H1 (cell line): ENCODE measurements around the gene RHBDF2. TPM values are rescaled to one million over a fixed set of nuclear protein-coding genes. Genes with fewer than 3 reads are reported as not detected.

Experiments used
- CTCF ChIA-PET: fragments of 300-600 bp; sonication (Branson Sonifier 250); formaldehyde crosslinking; loops from one replicate; lab custom pipeline; 2021; ENCODE audit not compliant: partially characterized antibody; lab: Charles Lee
- POLR2A ChIA-PET: fragments of 300-600 bp; sonication (Branson Sonifier 250); formaldehyde crosslinking; loops from one replicate; lab custom pipeline; 2021; ENCODE audit warnings: inconsistent platforms; ENCODE audit not compliant: partially characterized antibody; lab: Charles Lee
- DNase-seq, 2 experiments: peaks; one replicate each; pipeline versions ENCODE4 v3.0.0 to v3.0.0-alpha.2; 2010 to 2022; ENCODE audit warnings: low spot score in 2 of 2, low read depth in 1 of 2, mixed read lengths in 1 of 2
- FAIRE-seq: peaks from 2 replicates; lab custom pipeline; 2011; peaks lifted over from hg19 to GRCh38; lab: Jason Lieb, UNC
- H2AFZ ChIP-seq: 2 replicates; pipeline ENCODE4 v1.8.1; 2012; ENCODE audit warnings: low read length, inconsistent platforms
- H2AK5ac ChIP-seq: 2 replicates; pipeline ENCODE4 v1.6.1; 2013; ENCODE audit warnings: low read depth, low read length
- H2BK120ac ChIP-seq: replicated peaks from 2 replicates; pipeline ENCODE3; 2013; ENCODE audit warnings: low read depth, low read length, inconsistent platforms
- H2BK12ac ChIP-seq: 2 replicates; pipeline ENCODE4 v1.6.1; 2013; ENCODE audit warnings: low read depth, low read length
- H2BK15ac ChIP-seq: 2 replicates; pipeline ENCODE4 v1.6.1; 2013; ENCODE audit warnings: low read length
- H2BK20ac ChIP-seq: 2 replicates; pipeline ENCODE4 v1.6.1; 2013; ENCODE audit warnings: low read length
- H2BK5ac ChIP-seq: 2 replicates; pipeline ENCODE4 v1.6.1; 2013; ENCODE audit warnings: low read depth, low read length
- H3K14ac ChIP-seq: 2 replicates; pipeline ENCODE4 v1.6.1; 2013; ENCODE audit warnings: inconsistent platforms; ENCODE audit not compliant: insufficient read length
- H3K18ac ChIP-seq: 2 replicates; pipeline ENCODE4 v1.6.1; 2013; ENCODE audit warnings: low read length; ENCODE audit errors: extremely low read depth
- H3K23ac ChIP-seq: 2 replicates; pipeline ENCODE4 v1.6.1; 2013; ENCODE audit warnings: inconsistent platforms; ENCODE audit not compliant: insufficient read length
- H3K23me2 ChIP-seq: 2 replicates; pipeline ENCODE4 v1.6.1; 2013; ENCODE audit warnings: low read depth, low read length
- H3K27ac ChIP-seq: 2 replicates; pipeline ENCODE4 v1.6.1; 2011; ENCODE audit warnings: low read depth, low read length, inconsistent platforms
- H3K27me3 ChIP-seq, 4 experiments: replicated peaks in 1 of 4; 1 replicate in 1 of 4; 2 replicates in 3 of 4; pipeline versions ENCODE4 v1.6.1 to v1.8.1; 2011 to 2013; ENCODE audit warnings: low read length in 3 of 4, mild to moderate bottlenecking in 3 of 4, inconsistent platforms in 2 of 4, mixed read lengths in 2 of 4, moderate library complexity in 1 of 4; ENCODE audit not compliant: control insufficient read depth in 3 of 4, insufficient read depth in 3 of 4; ENCODE audit errors: extremely low read depth in 1 of 4
- H3K36me3 ChIP-seq, 4 experiments: 2 replicates each; pipeline versions ENCODE4 v1.6.1 to v1.8.1; 2011 to 2013; ENCODE audit warnings: mild to moderate bottlenecking in 4 of 4, low read length in 3 of 4, moderate library complexity in 2 of 4, control low read depth in 1 of 4, inconsistent platforms in 1 of 4; ENCODE audit not compliant: insufficient read depth in 4 of 4, control insufficient read depth in 2 of 4
- H3K4ac ChIP-seq: replicated peaks from 2 replicates; pipeline ENCODE3; 2013; ENCODE audit warnings: low read length, low read depth, mixed read lengths, inconsistent platforms; ENCODE audit not compliant: insufficient read length
- H3K4me1 ChIP-seq, 4 experiments: replicated peaks in 1 of 4; 1 replicate in 1 of 4; 2 replicates in 3 of 4; pipeline versions ENCODE4 v1.6.1 to v1.8.1; 2011 to 2013; ENCODE audit warnings: low read length in 3 of 4, inconsistent platforms in 2 of 4, mixed read lengths in 1 of 4; ENCODE audit not compliant: insufficient read depth in 4 of 4, control insufficient read depth in 3 of 4
- H3K4me2 ChIP-seq, 2 experiments: 2 replicates each; pipeline versions ENCODE4 v1.6.1 to v1.8.1; 2011 to 2013; ENCODE audit warnings: low read depth in 2 of 2, low read length in 2 of 2, control low read depth in 1 of 2, inconsistent platforms in 1 of 2, mild to moderate bottlenecking in 1 of 2; ENCODE audit not compliant: insufficient read depth in 1 of 2
- H3K4me3 ChIP-seq, 4 experiments: fragments of 200-600, 300-600 bp in 1 of 4; sonication (generic), shearing (Covaris generic), sonication (Bioruptor Twin) in 1 of 4; 2 replicates each; pipeline versions ENCODE4 v1.5.1 to v1.8.1; 2011 to 2016; ENCODE audit warnings: low read length in 4 of 4, low read depth in 3 of 4, control low read depth in 2 of 4, inconsistent platforms in 2 of 4, mild to moderate bottlenecking in 2 of 4, mixed read lengths in 1 of 4, moderate library complexity in 1 of 4; ENCODE audit not compliant: insufficient read depth in 2 of 4; ENCODE audit errors: extremely low read depth in 1 of 4
- H3K56ac ChIP-seq: replicated peaks from 2 replicates; pipeline ENCODE3; 2013; ENCODE audit warnings: low read depth, mild to moderate bottlenecking, mixed read lengths, low read length, inconsistent platforms; ENCODE audit not compliant: insufficient read length
- H3K79me1 ChIP-seq: 2 replicates; pipeline ENCODE4 v1.6.1; 2013; ENCODE audit warnings: low read depth, low read length, control low read depth
- H3K79me2 ChIP-seq, 2 experiments: 2 replicates each; pipeline versions ENCODE4 v1.6.1 to v1.8.1; 2012 to 2013; ENCODE audit warnings: low read length in 2 of 2, mild to moderate bottlenecking in 2 of 2, inconsistent platforms in 1 of 2; ENCODE audit not compliant: insufficient read depth in 2 of 2, control insufficient read depth in 1 of 2
- H3K9ac ChIP-seq, 4 experiments: replicated peaks in 1 of 4; 1 replicate in 1 of 4; 2 replicates in 3 of 4; pipeline versions ENCODE4 v1.6.1 to v1.8.1; 2011 to 2013; ENCODE audit warnings: low read depth in 3 of 4, low read length in 3 of 4, control low read depth in 2 of 4, mild to moderate bottlenecking in 2 of 4, moderate library complexity in 2 of 4, inconsistent platforms in 1 of 4; ENCODE audit errors: extremely low read depth in 1 of 4
- H3K9me3 ChIP-seq, 2 experiments: 2 replicates each; pipeline versions ENCODE4 v1.6.1 to v1.8.1; 2012 to 2013; ENCODE audit warnings: mild to moderate bottlenecking in 2 of 2, moderate library complexity in 2 of 2, control low read depth in 1 of 2, inconsistent platforms in 1 of 2, low read depth in 1 of 2, low read length in 1 of 2, mixed read lengths in 1 of 2; ENCODE audit not compliant: insufficient read depth in 2 of 2
- H4K20me1 ChIP-seq, 2 experiments: replicated peaks in 1 of 2; 2 replicates each; pipeline versions ENCODE3 to v1.8.1; 2011 to 2013; ENCODE audit warnings: inconsistent platforms in 2 of 2, low read length in 2 of 2, mild to moderate bottlenecking in 1 of 2; ENCODE audit not compliant: insufficient read depth in 2 of 2, control insufficient read depth in 1 of 2
- H4K5ac ChIP-seq: 2 replicates; pipeline ENCODE4 v1.6.1; 2013; ENCODE audit warnings: low read length, low read depth, mixed read lengths, inconsistent platforms; ENCODE audit not compliant: insufficient read length
- H4K8ac ChIP-seq: 2 replicates; pipeline ENCODE4 v1.8.0; 2013; ENCODE audit warnings: mild to moderate bottlenecking, moderate library complexity, low read length, inconsistent platforms; ENCODE audit not compliant: insufficient read depth; ENCODE audit errors: extremely low read depth
- H4K91ac ChIP-seq: replicated peaks from 2 replicates; pipeline ENCODE3; 2013; ENCODE audit warnings: low read length, mixed read lengths, inconsistent platforms; ENCODE audit not compliant: insufficient read length
- BACH1 ChIP-seq: IDR thresholded peaks from 2 replicates; pipeline ENCODE4 v1.6.1; 2012; ENCODE audit warnings: low read length, improper control_type of control experiment
- CHD2 ChIP-seq: IDR thresholded peaks from 2 replicates; pipeline ENCODE4 v1.6.1; 2012; ENCODE audit warnings: low read length, improper control_type of control experiment
- CTBP2 ChIP-seq: IDR thresholded peaks from 2 replicates; pipeline ENCODE4 v1.7.0; 2011; ENCODE audit warnings: borderline replicate concordance, mild to moderate bottlenecking, moderate library complexity, mixed read lengths, low read length; ENCODE audit not compliant: insufficient read depth, insufficient read length
- EGR1 ChIP-seq: IDR thresholded peaks from 2 replicates; pipeline ENCODE4 v1.6.1; 2011; ENCODE audit warnings: low read depth, low read length, borderline replicate concordance
- FOSL1 ChIP-seq: IDR thresholded peaks from 2 replicates; pipeline ENCODE4 v1.6.1; 2011; ENCODE audit warnings: mild to moderate bottlenecking, low read depth, low read length, moderate library complexity; ENCODE audit not compliant: insufficient read depth
- PHF8 ChIP-seq: fragments of 200-600 bp; sonication (generic); conservative IDR thresholded peaks from 2 replicates; pipeline ENCODE4 v1.7.1; 2012; ENCODE audit warnings: low read depth, mild to moderate bottlenecking, inconsistent platforms, low read length, moderate library complexity
- POU5F1 ChIP-seq: IDR thresholded peaks from 2 replicates; pipeline ENCODE4 v1.6.1; 2011; ENCODE audit warnings: low read depth, mild to moderate bottlenecking, low read length, moderate library complexity
- SIX5 ChIP-seq: IDR thresholded peaks from 2 replicates; pipeline ENCODE4 v1.6.1; 2011; ENCODE audit warnings: mild to moderate bottlenecking, low read depth, low read length
- SP1 ChIP-seq: IDR thresholded peaks from 2 replicates; pipeline ENCODE4 v1.6.1; 2011; ENCODE audit warnings: low read depth, low read length
- TCF12 ChIP-seq: IDR thresholded peaks from 2 replicates; pipeline ENCODE4 v1.6.1; 2011; ENCODE audit warnings: low read depth, mild to moderate bottlenecking, low read length
- ZNF274 ChIP-seq: IDR thresholded peaks from 2 replicates; pipeline ENCODE4 v1.7.0; 2012; ENCODE audit warnings: low read length, borderline replicate concordance; ENCODE audit errors: extremely low read depth
- WGBS, 2 experiments: shearing (Covaris generic) in 1 of 2; methylation state at CpG; one replicate each; pipeline versions ENCODE4 v1.1.6 to v1.1.7; 2013 to 2015; ENCODE audit warnings: low lambda C conversion rate in 2 of 2, mixed read lengths in 2 of 2, inconsistent platforms in 1 of 2, low coverage in 1 of 2, missing lambda C conversion rate in 1 of 2; ENCODE audit not compliant: insufficient replicate concordance in 2 of 2, insufficient coverage in 1 of 2, insufficient read length in 1 of 2; ENCODE audit errors: extremely low coverage in 1 of 2, missing lambda C conversion rate in 1 of 2; 5-methylcytosine and 5-hydroxymethylcytosine counted together
- polyA plus RNA-seq, 7 experiments: library from polyadenylated mRNA; depleted of rRNA in 3 of 7; stranded (reverse) in 5 of 7; unstranded in 2 of 7; fragments of >200 nt in 5 of 7; fragments of 200-250 nt in 2 of 7; gene quantifications; 1 replicate in 5 of 7; 2 replicates in 1 of 7; 4 replicates in 1 of 7; pipeline versions ENCODE4 v1.2.1 to v1.2.3, GENCODE V29; 2011 to 2013; ENCODE audit warnings: missing spikeins in 2 of 7, mixed read lengths in 2 of 7
- total RNA-seq: library from RNA; stranded (reverse); fragmentation: NEBNext Ultra II Directional; extraction: Animal tissue kit (Norgen Biotek cat#: 25700); gene quantifications from 2 replicates; pipeline ENCODE4 v1.2.1, GENCODE V29; 2021
- TF ChIP-seq, protein P1 (sequence below): IDR thresholded peaks from 2 replicates; pipeline ENCODE4 v1.6.1; 2012; ENCODE audit warnings: inconsistent platforms

Gene RHBDF2
- total and polyA plus RNA-seq, 2 of the 8 experiments (the other 6 are each of a cell fraction or from before 2014, with no cell fraction given), result 21.2 to 25.9 TPM

DNA sequence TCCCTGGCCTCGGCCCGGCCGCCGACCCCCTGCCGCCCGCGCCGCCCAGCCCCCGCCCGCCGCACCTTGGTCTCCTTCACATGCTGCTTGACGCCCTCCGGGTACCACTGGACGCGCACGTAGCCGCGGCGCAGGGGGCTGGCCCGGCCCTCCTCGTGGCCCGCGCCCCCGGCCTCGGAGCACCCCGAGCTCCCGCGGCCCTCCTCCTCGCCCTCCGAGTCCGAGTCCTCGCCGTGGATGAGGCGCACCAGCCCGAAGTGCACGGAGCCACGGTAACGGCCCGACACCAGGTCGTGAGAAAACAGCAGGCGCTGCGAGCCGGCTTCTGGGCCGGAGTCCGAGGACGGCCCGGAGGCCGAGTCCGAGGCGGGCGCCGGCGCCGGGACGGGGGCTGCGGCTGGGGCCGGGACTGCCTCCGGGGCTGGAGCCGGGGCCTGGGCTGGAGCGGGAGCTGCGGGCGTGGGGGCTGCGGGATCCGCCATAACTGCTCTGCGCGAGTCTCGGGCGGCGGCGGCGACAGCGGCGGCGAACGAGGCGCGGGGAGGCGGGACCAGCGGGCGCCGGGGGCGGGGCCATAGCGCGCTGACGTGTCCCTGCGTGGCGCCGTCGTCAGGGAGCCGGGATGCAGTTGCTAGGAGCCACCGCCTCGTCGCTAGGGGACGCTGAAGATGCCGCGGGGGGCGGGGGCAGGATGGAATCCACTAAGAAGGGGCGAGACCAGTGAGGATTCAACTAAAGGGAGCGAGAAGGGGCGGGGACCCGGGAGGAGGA, 48.4 kb downstream of the RHBDF2 start, which contains the start of gene UBE2O:
TSS of gene UBE2O (minus strand) at position 493 of the 771 bp plus-strand sequence. CDS start at position 482, 11 bp downstream.
- Histone ChIP-seq H3K4me2 (peak within 1 kb of the TSS; percentile 76 to 81), H3K14ac (no peak within 1 kb of the TSS), H3K4ac (no peak within 1 kb of the TSS), H2BK5ac (no peak within 1 kb of the TSS), H3K23me2 (peaks cover 3% of the 10 kb centered on the region; the same call in 1 of the 2 replicates), H3K27ac (0 out of 2 replicates have a peak within 1 kb of the TSS, but pooled peaks have one; percentile 0), H2BK20ac (no peak within 1 kb of the TSS), H3K79me2 (peaks cover 43 to 46% of the 10 kb centered on the region in 2 experiments), H4K20me1 (peaks cover 18 to 20% of the 10 kb centered on the region in 2 experiments), H2AK5ac (no peak within 1 kb of the TSS), H3K36me3 (no peaks in the 10 kb centered on the region), H4K5ac (peak within 1 kb of the TSS; percentile 87), H2BK120ac (no peak within 1 kb of the TSS), H4K8ac (peak within 1 kb of the TSS; percentile 94; the same call in 1 of the 2 replicates), H4K91ac (no peak within 1 kb of the TSS), H3K4me1 (peaks cover 7 to 22% (median 13%) of the 10 kb centered on the region in 4 experiments), H3K9ac (peak within 1 kb of the TSS; percentile 6 to 85 (median 66)), H2BK12ac (no peak within 1 kb of the TSS; the same call in 1 of the 2 replicates), H3K79me1 (peaks cover 4% of the 10 kb centered on the region), H3K18ac (0 out of 2 replicates have a peak within 1 kb of the TSS, but pooled peaks have one; percentile 51), H2BK15ac (no peak within 1 kb of the TSS), H3K9me3 (no peaks in the 10 kb centered on the region), H2AFZ (no peak within 1 kb of the TSS), H3K23ac (no peak within 1 kb of the TSS), H3K27me3 (no peaks in the 10 kb centered on the region), H3K56ac (no peak within 1 kb of the TSS), H3K4me3 (peak within 1 kb of the TSS; percentile 67 to 84 (median 80))
- FAIRE-seq (no peak), DNase-seq (peak; percentile 83 to 98)
- POLR2A ChIA-PET, result interaction anchor here (0.8 to 2.0 kb wide), 10 partner anchors 7 to 44 kb away, joined by 3 to 7 read pairs (median 4); no protein-coding TSS in a partner anchor
- CTCF ChIA-PET, result interaction anchor here (0.9 to 4.1 kb wide), 17 partner anchors 10 to 332 kb away, joined by 3 to 35 read pairs (median 6); partner anchors contain the start of genes AANAT and RHBDF2
- 3% methylated on average over 55 of the region's 101 CpGs; no CpG with 5 or more reads in 1 of the 2 experiments for WGBS, 2 experiments
- TF ChIP-seq POU5F1 (no peak), PHF8 (peak; percentile 59; the same call in 1 of the 2 replicates), BACH1 (no peak), CTBP2 (no peak), TCF12 (no peak), EGR1 (no peak), ZNF274 (no peak), SP1 (no peak), CHD2 (no peak), FOSL1 (no peak), SIX5 (no peak)
- TF ChIP-seq, protein P1, sequence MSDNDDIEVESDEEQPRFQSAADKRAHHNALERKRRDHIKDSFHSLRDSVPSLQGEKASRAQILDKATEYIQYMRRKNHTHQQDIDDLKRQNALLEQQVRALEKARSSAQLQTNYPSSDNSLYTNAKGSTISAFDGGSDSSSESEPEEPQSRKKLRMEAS, result peak; percentile 30; the same call in 1 of the 2 replicates
